Measurements from ENCODE around the gene MAP7. TPM values are rescaled to one million over a fixed set of nuclear protein-coding genes. Genes with fewer than 3 reads are reported as not detected.

MAP7 gene
- total RNA-seq, 1 donor from 2014 or later, result 1.3 TPM

GRCh38 chr6:136365776-136366354 lies 184.4 kb downstream of the MAP7 start:
- Mint-ChIP-seq H3K4me1 (no peaks in the 10 kb centered on the region), H3K4me3 (no peak overlapping the region), H3K9me3 (no peaks in the 10 kb centered on the region), H3K27ac (ENCODE audit: unreplicated experiment) (no peak overlapping the region), H3K27me3 (ENCODE audit: low read depth) (peaks cover 5% of the 10 kb centered on the region), H3K36me3 (ENCODE audit: low read depth) (no peaks in the 10 kb centered on the region)
- no peak for DNase-seq (ENCODE audit: low read depth, low spot score)
- no peak for TF ChIP-seq CTCF (conservative IDR thresholded peaks at IDR 0.05)

- no peak for TF ChIP-seq CTCF (conservative IDR thresholded peaks at IDR 0.05)
- H3K4me1 Mint-ChIP-seq, result no peaks in the 10 kb centered on the region
- peaks cover 5% of the 10 kb centered on the region for H3K27me3 Mint-ChIP-seq (ENCODE audit: low read depth)
- no peak for DNase-seq (ENCODE audit: low read depth, low spot score)
- H3K9me3 Mint-ChIP-seq, result no peaks in the 10 kb centered on the region
- H3K27ac Mint-ChIP-seq (ENCODE audit: unreplicated experiment), result no peak overlapping the region
- no peak overlapping the region for H3K4me3 Mint-ChIP-seq
- no peaks in the 10 kb centered on the region for H3K36me3 Mint-ChIP-seq (ENCODE audit: low read depth)
These were observed 187.5 kb downstream of the MAP7 start for GRCh38 chr6:136362421-136363356.

- Mint-ChIP-seq H3K36me3 (ENCODE audit: low read depth) (no peaks in the 10 kb centered on the region), H3K27me3 (ENCODE audit: low read depth) (peaks cover 5% of the 10 kb centered on the region), H3K4me3 (no peak overlapping the region), H3K9me3 (no peaks in the 10 kb centered on the region), H3K27ac (ENCODE audit: unreplicated experiment) (no peak overlapping the region), H3K4me1 (no peaks in the 10 kb centered on the region)
- no peak for DNase-seq (ENCODE audit: low read depth, low spot score)
- TF ChIP-seq CTCF (conservative IDR thresholded peaks at IDR 0.05), result no peak
These were observed 188.4 kb downstream of the MAP7 start for GRCh38 chr6:136361787-136362186.

GRCh38 chr6:136360783-136361182 lies 189.4 kb downstream of the MAP7 start:
- no peak for DNase-seq (ENCODE audit: low read depth, low spot score)
- no peaks in the 10 kb centered on the region for H3K9me3 Mint-ChIP-seq

GRCh38 chr6:136359851-136360250 lies 190.4 kb downstream of the MAP7 start:
- H3K36me3 Mint-ChIP-seq (ENCODE audit: low read depth), result no peaks in the 10 kb centered on the region
- H3K27ac Mint-ChIP-seq (ENCODE audit: unreplicated experiment), result no peak overlapping the region
- H3K4me3 Mint-ChIP-seq, result no peak overlapping the region
- no peaks in the 10 kb centered on the region for H3K9me3 Mint-ChIP-seq
- H3K27me3 Mint-ChIP-seq (ENCODE audit: low read depth), result peaks cover 2% of the 10 kb centered on the region
- no peak for TF ChIP-seq CTCF (conservative IDR thresholded peaks at IDR 0.05)
- H3K4me1 Mint-ChIP-seq, result no peaks in the 10 kb centered on the region
- no peak for DNase-seq (ENCODE audit: low read depth, low spot score)

More at GRCh38 chr6:136360783-136361182, 189.4 kb downstream of the MAP7 start:
- Mint-ChIP-seq H3K27me3 (ENCODE audit: low read depth) (peaks cover 5% of the 10 kb centered on the region), H3K4me3 (no peak overlapping the region), H3K36me3 (ENCODE audit: low read depth) (no peaks in the 10 kb centered on the region), H3K27ac (ENCODE audit: unreplicated experiment) (no peak overlapping the region), H3K4me1 (no peaks in the 10 kb centered on the region)
- TF ChIP-seq CTCF (conservative IDR thresholded peaks at IDR 0.05), result no peak
